ENCODE data around the gene MAP4K4. TPM values are rescaled to one million over a fixed set of nuclear protein-coding genes. Genes with fewer than 3 reads are reported as not detected.
A peak's percentile ranks its signal among the peaks of the same experiment; 100 is the strongest.

The MAP4K4 gene
- polyA plus RNA-seq, 3 donors = 5.3 to 66.9 (median 8.7) TPM

GRCh38 chr2:101801496-101801895, 104.0 kb downstream of the MAP4K4 start:
- WGBS (ENCODE audit: insufficient coverage) = 100% methylated on average over 2 of the region's 3 CpGs
- DNase-seq = no peak
- Histone ChIP-seq H3K4me3 (replicated peaks in 1 of 3; ENCODE audit: low read depth in 2 of 3, low read length in 3 of 3) (no peak overlapping the region), H3K27ac (ENCODE audit: low read depth in 1 of 2, low read length in 2 of 2) (peak overlapping the region in 1 of 2 donors; percentile 18), H3K9me3 (replicated peaks in 1 of 2; ENCODE audit: control insufficient read depth in 1 of 2, insufficient read depth in 1 of 2, low read length in 2 of 2) (no peaks in the 10 kb centered on the region), H4K20me1 (ENCODE audit: insufficient read depth, low read length) (peaks cover 100% of the 10 kb centered on the region), H3K36me3 (replicated peaks in 1 of 2; ENCODE audit: control insufficient read depth in 1 of 2, insufficient read depth in 2 of 2, low read length in 2 of 2) (peaks cover 0 to 13% of the 10 kb centered on the region in 2 donors), H3K79me2 (ENCODE audit: insufficient read depth, low read length) (peaks cover 95% of the 10 kb centered on the region), H2AFZ (ENCODE audit: insufficient read depth, low read depth, low read length, poor library complexity, severe bottlenecking) (no peak overlapping the region), H3K9ac (ENCODE audit: insufficient read depth, low read length, poor library complexity, severe bottlenecking) (no peak overlapping the region), H3K27me3 (ENCODE audit: control insufficient read depth in 2 of 2, insufficient read depth in 2 of 2, low read length in 2 of 2) (no peaks in the 10 kb centered on the region), H3K4me2 (replicated peaks; ENCODE audit: extremely low read depth, low read length, poor library complexity, severe bottlenecking) (no peak overlapping the region), H3K4me1 (ENCODE audit: control insufficient read depth in 1 of 2, insufficient read depth in 2 of 2, low read length in 2 of 2) (peaks cover 13 to 16% of the 10 kb centered on the region in 2 donors)
- no peaks in the 10 kb centered on the region for H3K27me3 Mint-ChIP-seq (ENCODE audit: low read depth in 3 of 3)
- no peak overlapping the region for H3K4me3 Mint-ChIP-seq
- H3K4me1 Mint-ChIP-seq = peaks cover 49% of the 10 kb centered on the region
- H3K36me3 Mint-ChIP-seq = peaks cover 15 to 27% of the 10 kb centered on the region in 2 donors
- no peak overlapping the region for H3K27ac Mint-ChIP-seq
- TF ChIP-seq CTCF (IDR thresholded peaks at IDR 0.05) = no peak
- intact Hi-C loops (cut with micrococcal nuclease) = no loop called here
- peaks cover 0 to 1% (median 0%) of the 10 kb centered on the region in 7 donors for H3K9me3 Mint-ChIP-seq

- 100% methylated on average over 4 of the region's 5 CpGs for WGBS (ENCODE audit: insufficient coverage)
- peak overlapping the region in 1 of 2 donors; percentile 18 for H3K27ac ChIP-seq (ENCODE audit: low read depth in 1 of 2, low read length in 2 of 2)
- no peak overlapping the region for H3K4me3 ChIP-seq (replicated peaks in 1 of 3; ENCODE audit: low read depth in 2 of 3, low read length in 3 of 3)
- intact Hi-C loops (cut with micrococcal nuclease) = no loop called here
- no peaks in the 10 kb centered on the region for H3K27me3 ChIP-seq (ENCODE audit: control insufficient read depth in 2 of 2, insufficient read depth in 2 of 2, low read length in 2 of 2)
- Mint-ChIP-seq H3K9me3 (peaks cover 0 to 1% (median 0%) of the 10 kb centered on the region in 7 donors), H3K36me3 (peaks cover 15 to 27% of the 10 kb centered on the region in 2 donors), H3K4me1 (peaks cover 51% of the 10 kb centered on the region), H3K4me3 (no peak overlapping the region), H3K27me3 (ENCODE audit: low read depth in 3 of 3) (no peaks in the 10 kb centered on the region), H3K27ac (peak overlapping the region in 2 of 7 donors; percentile 63 to 76)
- H3K9ac ChIP-seq (ENCODE audit: insufficient read depth, low read length, poor library complexity, severe bottlenecking) = no peak overlapping the region
- no peak overlapping the region for H3K4me2 ChIP-seq (replicated peaks; ENCODE audit: extremely low read depth, low read length, poor library complexity, severe bottlenecking)
- TF ChIP-seq CTCF (IDR thresholded peaks at IDR 0.05) = no peak
- H3K36me3 ChIP-seq (replicated peaks in 1 of 2; ENCODE audit: control insufficient read depth in 1 of 2, insufficient read depth in 2 of 2, low read length in 2 of 2) = peaks cover 0 to 13% of the 10 kb centered on the region in 2 donors
- H3K9me3 ChIP-seq (replicated peaks in 1 of 2; ENCODE audit: control insufficient read depth in 1 of 2, insufficient read depth in 1 of 2, low read length in 2 of 2) = no peaks in the 10 kb centered on the region
- peaks cover 20 to 21% of the 10 kb centered on the region in 2 donors for H3K4me1 ChIP-seq (ENCODE audit: control insufficient read depth in 1 of 2, insufficient read depth in 2 of 2, low read length in 2 of 2)
- DNase-seq = no peak
- no peak overlapping the region for H2AFZ ChIP-seq (ENCODE audit: insufficient read depth, low read depth, low read length, poor library complexity, severe bottlenecking)
- peaks cover 100% of the 10 kb centered on the region for H4K20me1 ChIP-seq (ENCODE audit: insufficient read depth, low read length)
- H3K79me2 ChIP-seq (ENCODE audit: insufficient read depth, low read length) = peaks cover 92% of the 10 kb centered on the region
These were observed 104.8 kb downstream of the MAP4K4 start for GRCh38 chr2:101802329-101802728.
